Camera-type eye (tissue), 1 donor: ENCODE results near the gene CDK5RAP1. TPM values are rescaled to one million over a fixed set of nuclear protein-coding genes. Genes with fewer than 3 reads are reported as not detected.

Experiments used
- total RNA-seq: library from RNA; depleted of rRNA; stranded (reverse); fragments of >200 nt; gene quantifications from one replicate; pipeline ENCODE4 v1.2.3, GENCODE V29; 2014

CDK5RAP1 gene
- 36.7 TPM for total RNA-seq

GRCh38 chr20:33401184-33401920 is at the start of gene CDK5RAP1:
Gene CDK5RAP1, minus strand, starts transcription at chr20:33401519. Its CDS starts 4,455 bp downstream, at chr20:33397064.

GRCh38 chr20:33443512-33444239 is 42.4 kb upstream of the CDK5RAP1 start, which contains the start of gene SNTA1:
Gene SNTA1, minus strand, starts transcription at chr20:33443763. Its CDS starts 143 bp downstream, at chr20:33443620.

Other genes with a start within 250 kb of the CDK5RAP1 start
- not detected for gene BPIFA2, start 233.4 kb downstream of the CDK5RAP1 start, total RNA-seq
- gene BPIFA3, start 184.2 kb downstream of the CDK5RAP1 start, total RNA-seq, result not detected
- not detected for gene BPIFA1, start 165.5 kb downstream of the CDK5RAP1 start, total RNA-seq
- not detected for gene BPIFB1, start 118.3 kb downstream of the CDK5RAP1 start, total RNA-seq
- gene SNTA1, start 42.2 kb upstream of the CDK5RAP1 start, total RNA-seq, result 16.2 TPM
- 44.0 TPM for gene CBFA2T2, start 88.6 kb upstream of the CDK5RAP1 start, total RNA-seq